Natural killer cell (primary cell): ENCODE results near the gene TFCP2L1. TPM values are rescaled to one million over a fixed set of nuclear protein-coding genes. Genes with fewer than 3 reads are reported as not detected.

Experiments
- ATAC-seq, 3 donors: fragments of 150-1000 bp in 2 of 3; fragments of 200-7000 bp in 1 of 3; cut with Tn5 transposase; 1 replicate in 1 of 3; 2 replicates in 2 of 3; pipeline ENCODE4 v1.10.0; 2021; ENCODE audit warnings: mild to moderate bottlenecking in 2 of 3, moderate library complexity in 2 of 3
- DNase-seq, 2 donors: peaks; one replicate each; pipeline versions ENCODE4 v3.0.0 to v3.0.0-alpha.2; 2013 to 2021; ENCODE audit warnings: mixed read lengths in 1 of 2
- H3K27ac ChIP-seq: one replicate; pipeline ENCODE4 v1.5.1; 2013; ENCODE audit warnings: mild to moderate bottlenecking, low read length
- H3K27me3 ChIP-seq: one replicate; pipeline ENCODE4 v1.6.1; 2013; ENCODE audit warnings: low read length; ENCODE audit not compliant: control insufficient read depth, insufficient read depth
- H3K36me3 ChIP-seq: one replicate; pipeline ENCODE4 v1.6.1; 2013; ENCODE audit warnings: low read length; ENCODE audit not compliant: control insufficient read depth, insufficient read depth
- H3K4me1 ChIP-seq: one replicate; pipeline ENCODE4 v1.6.1; 2013; ENCODE audit warnings: low read length; ENCODE audit not compliant: control insufficient read depth, insufficient read depth
- H3K4me3 ChIP-seq: one replicate; pipeline ENCODE4 v1.5.1; 2013; ENCODE audit warnings: low read length
- H3K9me3 ChIP-seq: one replicate; pipeline ENCODE4 v1.6.1; 2013; ENCODE audit warnings: low read length; ENCODE audit not compliant: control insufficient read depth, insufficient read depth
- H3K27ac Mint-ChIP-seq, 2 donors: one replicate each; pipeline ENCODE4 v1.8.0; 2022; ENCODE audit warnings: mild to moderate bottlenecking in 2 of 2, mixed read lengths in 2 of 2, moderate library complexity in 1 of 2
- H3K27me3 Mint-ChIP-seq, 2 donors: one replicate each; pipeline ENCODE4 v1.8.0; 2022; ENCODE audit warnings: low read depth in 2 of 2, mixed read lengths in 2 of 2
- H3K36me3 Mint-ChIP-seq: one replicate; pipeline ENCODE4 v1.8.0; 2022; ENCODE audit warnings: mixed read lengths
- H3K4me1 Mint-ChIP-seq, 2 donors: one replicate each; pipeline ENCODE4 v1.8.0; 2022; ENCODE audit warnings: mixed read lengths in 2 of 2
- H3K4me3 Mint-ChIP-seq: one replicate; pipeline ENCODE4 v1.8.0; 2022; ENCODE audit warnings: mild to moderate bottlenecking, moderate library complexity, mixed read lengths
- H3K9me3 Mint-ChIP-seq, 2 donors: one replicate each; pipeline ENCODE4 v1.8.0; 2022; ENCODE audit warnings: mixed read lengths in 2 of 2
- CTCF ChIP-seq: fragments of 200-600 bp; IDR thresholded peaks from one replicate; pipeline ENCODE4 v1.8.0; 2022; ENCODE audit warnings: antibody characterized with exemption
- WGBS: methylation state at CpG from one replicate; pipeline ENCODE4 v1.1.7; 2013; ENCODE audit warnings: missing lambda C conversion rate; ENCODE audit not compliant: insufficient coverage; 5-methylcytosine and 5-hydroxymethylcytosine counted together
- intact Hi-C: fragments of 100-400 bp; cut with micrococcal nuclease; formaldehyde crosslinking; loops from one replicate; pipeline ENCODE4 v1.14.2; 2022
- total RNA-seq, 4 donors: library from RNA; stranded (reverse); fragments of 120-200 nt in 1 of 4; gene quantifications; one replicate each; pipeline versions ENCODE4 v1.2.3 to v1.2.4, GENCODE V29; 2013 to 2022

TFCP2L1 gene
- total RNA-seq, 3 donors from 2014 or later (not counting 1 experiment from before 2014, with no cell fraction given) = 0.72 to 1.8 (median 0.85) TPM

- Histone ChIP-seq H3K27ac (no peak overlapping the region), H3K36me3 (no peaks in the 10 kb centered on the region), H3K4me1 (peaks cover 12% of the 10 kb centered on the region), H3K4me3 (no peak overlapping the region), H3K27me3 (no peaks in the 10 kb centered on the region), H3K9me3 (no peaks in the 10 kb centered on the region)
- DNase-seq (no peak), ATAC-seq (no peak)
- peaks cover 6 to 10% of the 10 kb centered on the region in 2 donors for H3K4me1 Mint-ChIP-seq
- H3K36me3 Mint-ChIP-seq = no peaks in the 10 kb centered on the region
- H3K4me3 Mint-ChIP-seq = no peak overlapping the region
- no peaks in the 10 kb centered on the region for H3K9me3 Mint-ChIP-seq
- H3K27ac Mint-ChIP-seq = no peak overlapping the region
- WGBS = 84% methylated on average over 8 of the region's 8 CpGs
- H3K27me3 Mint-ChIP-seq = peaks cover 0 to 2% of the 10 kb centered on the region in 2 donors
- intact Hi-C loops = no loop called here
- no peak for TF ChIP-seq CTCF
Measured at GRCh38 chr2:121255358-121255757, 29.6 kb downstream of the TFCP2L1 start.

GRCh38 chr2:121254748-121255147 lies 30.3 kb downstream of the TFCP2L1 start:
- Mint-ChIP-seq H3K27ac (no peak overlapping the region), H3K9me3 (no peaks in the 10 kb centered on the region), H3K36me3 (no peaks in the 10 kb centered on the region), H3K27me3 (no peaks in the 10 kb centered on the region), H3K4me1 (peaks cover 6 to 10% of the 10 kb centered on the region in 2 donors), H3K4me3 (no peak overlapping the region)
- H3K4me1 ChIP-seq = peaks cover 12% of the 10 kb centered on the region
- no peaks in the 10 kb centered on the region for H3K9me3 ChIP-seq
- no peak overlapping the region for H3K27ac ChIP-seq
- no peak overlapping the region for H3K4me3 ChIP-seq
- intact Hi-C loops = no loop called here
- no peaks in the 10 kb centered on the region for H3K36me3 ChIP-seq
- ATAC-seq (no peak), DNase-seq (no peak)
- H3K27me3 ChIP-seq = no peaks in the 10 kb centered on the region
- TF ChIP-seq CTCF = no peak
- 92% methylated on average over 4 of the region's 4 CpGs for WGBS

- H3K27me3 Mint-ChIP-seq = no peaks in the 10 kb centered on the region
- DNase-seq = no peak
- no peak for TF ChIP-seq CTCF
- intact Hi-C loops = no loop called here
- Histone ChIP-seq H3K4me1 (peaks cover 12% of the 10 kb centered on the region), H3K36me3 (no peaks in the 10 kb centered on the region), H3K27ac (no peak overlapping the region), H3K9me3 (no peaks in the 10 kb centered on the region), H3K27me3 (no peaks in the 10 kb centered on the region), H3K4me3 (no peak overlapping the region)
- H3K36me3 Mint-ChIP-seq = no peaks in the 10 kb centered on the region
- H3K4me3 Mint-ChIP-seq = no peak overlapping the region
- H3K27ac Mint-ChIP-seq = no peak overlapping the region
- peaks cover 6 to 10% of the 10 kb centered on the region in 2 donors for H3K4me1 Mint-ChIP-seq
- 87% methylated on average over 13 of the region's 13 CpGs for WGBS
- H3K9me3 Mint-ChIP-seq = no peaks in the 10 kb centered on the region
- ATAC-seq = no peak
Measured at GRCh38 chr2:121253674-121254240, 31.2 kb downstream of the TFCP2L1 start.
